ENCODE measurements around the gene HEATR9.

Gene HEATR9

GRCh38 chr17:35808962-35809854, 59.5 kb downstream of the HEATR9 start, which contains the start of gene TAF15:
TSS of gene TAF15 (plus strand) at chr17:35809484. CDS start at chr17:35809570, 86 bp downstream.
- DNase-seq (ENCODE audit: low spot score), result peak; percentile 98

GRCh38 chr17:35808240-35808961, 60.3 kb downstream of the HEATR9 start:
- no peak for DNase-seq (ENCODE audit: low spot score)

- DNase-seq (ENCODE audit: low spot score), result peak; percentile 54
These were observed 61.1 kb downstream of the HEATR9 start for GRCh38 chr17:35807371-35808144.

Measured in RKO (cell line).